T-helper 1 cell treated with Interleukin-12 subunit alpha and Interleukin-12 subunit beta and Interleukin-4 antibody, amounts not matched to agents 30 ng/mL and 1 ng/mL, for 36 hours (primary cell): ENCODE data around the gene CDS1. TPM values are rescaled to one million over a fixed set of nuclear protein-coding genes. Genes with fewer than 3 reads are reported as not detected.
"Not testable (repeated sequence)": the region's sequence is repeated elsewhere in the genome, so short reads cannot be mapped to it uniquely, and the experiment has no call there.

ENCODE experiments used
- intact Hi-C: fragments of 100-400 bp; cut with micrococcal nuclease; formaldehyde crosslinking; loops from one replicate; pipeline ENCODE4 v1.15.1; 2024
- total RNA-seq: library from RNA; stranded (reverse); gene quantifications from 2 replicates; pipeline ENCODE4 v1.2.3, GENCODE V29; 2022

CDS1 gene
- total RNA-seq, 1 donor from 2014 or later: 0.05 TPM

- intact Hi-C loops: no loop called here
Observed at GRCh38 chr4:84606645-84607044, 23.7 kb downstream of the CDS1 start.

GRCh38 chr4:84611531-84611930 is 28.6 kb downstream of the CDS1 start:
- intact Hi-C loops: no loop called here

GRCh38 chr4:84614891-84615290 is 32.0 kb downstream of the CDS1 start:
- intact Hi-C loops: no loop called here

GRCh38 chr4:84615355-84615754 is 32.4 kb downstream of the CDS1 start:
- intact Hi-C loops: no loop called here

GRCh38 chr4:84622959-84623358 is 40.0 kb downstream of the CDS1 start:
- intact Hi-C loops: no loop called here

GRCh38 chr4:84623661-84624060 is 40.7 kb downstream of the CDS1 start:
- intact Hi-C loops: no loop called here

- intact Hi-C loops: no loop called here
Observed at GRCh38 chr4:84626673-84627072, 43.7 kb downstream of the CDS1 start.

- intact Hi-C loops: no loop called here
Observed at GRCh38 chr4:84631573-84631972, 48.6 kb downstream of the CDS1 start.

GRCh38 chr4:84632092-84632491 is 49.2 kb downstream of the CDS1 start:
- intact Hi-C loops: no loop called here

GRCh38 chr4:84634961-84635360 is 52.0 kb downstream of the CDS1 start:
- intact Hi-C loops: no loop called here

- intact Hi-C loops: no loop called here
Observed at GRCh38 chr4:84638092-84638491, 55.2 kb downstream of the CDS1 start.

- intact Hi-C loops: no loop called here
Observed at GRCh38 chr4:84639145-84639544, 56.2 kb downstream of the CDS1 start.

- intact Hi-C loops: no loop called here
Observed at GRCh38 chr4:84644087-84644486, 61.2 kb downstream of the CDS1 start.

- intact Hi-C loops: no loop called here
Observed at GRCh38 chr4:84647312-84647884, 64.5 kb downstream of the CDS1 start.

- intact Hi-C loops: no loop called here
Observed at GRCh38 chr4:84648178-84648577, 65.3 kb downstream of the CDS1 start.

GRCh38 chr4:84648863-84649647 is 66.1 kb downstream of the CDS1 start:
- intact Hi-C loops: no loop called here

- intact Hi-C loops: no loop called here
Observed at GRCh38 chr4:84651499-84651898, 68.6 kb downstream of the CDS1 start.

- intact Hi-C loops: no loop called here
Observed at GRCh38 chr4:84652478-84652877, 69.6 kb downstream of the CDS1 start.

GRCh38 chr4:84660606-84661005 is 77.7 kb downstream of the CDS1 start:
- intact Hi-C loops: no loop called here

- intact Hi-C loops: no loop called here
Observed at GRCh38 chr4:84661191-84661939, 78.4 kb downstream of the CDS1 start.

GRCh38 chr4:84664767-84665166 is 81.8 kb downstream of the CDS1 start:
- intact Hi-C loops: not testable (repeated sequence)

GRCh38 chr4:84666439-84666838 is 83.5 kb downstream of the CDS1 start:
- intact Hi-C loops: no loop called here
